ENCODE measurements around the gene COLEC12.

COLEC12 gene

DNA sequence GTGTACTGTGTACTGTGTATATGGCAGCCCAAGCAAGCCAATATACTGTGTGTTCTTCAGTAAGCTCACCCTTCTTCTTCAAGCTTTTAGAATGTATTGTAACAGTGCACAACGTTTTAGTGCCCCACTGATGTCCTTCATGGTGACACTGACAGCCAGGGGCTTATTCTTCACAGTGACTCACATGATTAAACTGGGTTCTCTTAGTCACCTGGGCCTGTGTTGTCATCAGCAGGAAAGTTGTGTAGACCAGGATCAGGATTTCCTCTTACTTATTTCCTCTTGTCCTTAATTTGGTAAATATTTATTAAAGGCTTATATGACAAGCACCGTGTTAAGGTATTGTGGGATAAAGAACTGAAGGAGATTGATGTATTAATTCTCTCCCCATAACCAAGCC is 164.8 kb downstream of the COLEC12 start:
- Histone ChIP-seq H3K4me3 (ENCODE audit: low read depth, low read length) (no peak overlapping the region), H3K27ac (ENCODE audit: extremely low read depth, low read depth, low read length) (no peak overlapping the region), H3K4me1 (ENCODE audit: control insufficient read depth, insufficient read depth, low read length) (no peaks in the 10 kb centered on the region), H3K36me3 (ENCODE audit: control insufficient read depth in 2 of 2, insufficient read depth in 1 of 2, low read length in 2 of 2) (no peaks in the 10 kb centered on the region), H3K9me3 (ENCODE audit: control insufficient read depth, insufficient read depth, low read depth, low read length) (no peaks in the 10 kb centered on the region)
- ChIA-PET CTCF (interaction anchor here (0.6 kb wide), 1 partner anchor 248 kb away, joined by 3 read pairs; no protein-coding TSS in a partner anchor), POLR2A (no interaction called here)
- TF ChIP-seq ZNF792 (tag by site-specific recombination; IDR thresholded peaks at IDR 0.05) (no peak), ZNF654 (tag by site-specific recombination; IDR thresholded peaks at IDR 0.05; ENCODE audit: low read depth) (no peak), ZNF324 (tag by site-specific recombination; IDR thresholded peaks at IDR 0.05) (no peak), ZNF560 (tag by site-specific recombination; IDR thresholded peaks at IDR 0.05; ENCODE audit: borderline replicate concordance) (no peak), ZNF341 (tag by site-specific recombination; IDR thresholded peaks at IDR 0.05; ENCODE audit: low read depth) (no peak), ZNF639 (tag by site-specific recombination; IDR thresholded peaks at IDR 0.05) (no peak), ZNF202 (tag by site-specific recombination; IDR thresholded peaks at IDR 0.05; ENCODE audit: borderline replicate concordance) (no peak), ZNF704 (tag by site-specific recombination; IDR thresholded peaks at IDR 0.05) (no peak), PRDM1 (tag by site-specific recombination; IDR thresholded peaks at IDR 0.05) (no peak), BCL6B (tag by site-specific recombination; IDR thresholded peaks at IDR 0.05) (no peak), ZSCAN18 (tag by site-specific recombination; IDR thresholded peaks at IDR 0.05) (no peak), KLF8 (tag by site-specific recombination; IDR thresholded peaks at IDR 0.05) (no peak), ZBTB20 (tag by site-specific recombination; IDR thresholded peaks at IDR 0.05) (no peak), ZNF16 (tag by site-specific recombination; IDR thresholded peaks at IDR 0.05; ENCODE audit: low read depth) (no peak), SALL2 (tag by site-specific recombination; IDR thresholded peaks at IDR 0.05; ENCODE audit: borderline replicate concordance) (no peak)
- TF ChIP-seq, protein P1, sequence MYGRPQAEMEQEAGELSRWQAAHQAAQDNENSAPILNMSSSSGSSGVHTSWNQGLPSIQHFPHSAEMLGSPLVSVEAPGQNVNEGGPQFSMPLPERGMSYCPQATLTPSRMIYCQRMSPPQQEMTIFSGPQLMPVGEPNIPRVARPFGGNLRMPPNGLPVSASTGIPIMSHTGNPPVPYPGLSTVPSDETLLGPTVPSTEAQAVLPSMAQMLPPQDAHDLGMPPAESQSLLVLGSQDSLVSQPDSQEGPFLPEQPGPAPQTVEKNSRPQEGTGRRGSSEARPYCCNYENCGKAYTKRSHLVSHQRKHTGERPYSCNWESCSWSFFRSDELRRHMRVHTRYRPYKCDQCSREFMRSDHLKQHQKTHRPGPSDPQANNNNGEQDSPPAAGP (tag by site-specific recombination; IDR thresholded peaks at IDR 0.05), result no peak
- TF ChIP-seq, protein P2, sequence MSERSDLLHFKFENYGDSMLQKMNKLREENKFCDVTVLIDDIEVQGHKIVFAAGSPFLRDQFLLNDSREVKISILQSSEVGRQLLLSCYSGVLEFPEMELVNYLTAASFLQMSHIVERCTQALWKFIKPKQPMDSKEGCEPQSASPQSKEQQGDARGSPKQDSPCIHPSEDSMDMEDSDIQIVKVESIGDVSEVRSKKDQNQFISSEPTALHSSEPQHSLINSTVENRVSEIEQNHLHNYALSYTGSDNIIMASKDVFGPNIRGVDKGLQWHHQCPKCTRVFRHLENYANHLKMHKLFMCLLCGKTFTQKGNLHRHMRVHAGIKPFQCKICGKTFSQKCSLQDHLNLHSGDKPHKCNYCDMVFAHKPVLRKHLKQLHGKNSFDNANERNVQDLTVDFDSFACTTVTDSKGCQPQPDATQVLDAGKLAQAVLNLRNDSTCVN (tag by site-specific recombination; optimal IDR thresholded peaks at IDR 0.05), result no peak

DNA sequence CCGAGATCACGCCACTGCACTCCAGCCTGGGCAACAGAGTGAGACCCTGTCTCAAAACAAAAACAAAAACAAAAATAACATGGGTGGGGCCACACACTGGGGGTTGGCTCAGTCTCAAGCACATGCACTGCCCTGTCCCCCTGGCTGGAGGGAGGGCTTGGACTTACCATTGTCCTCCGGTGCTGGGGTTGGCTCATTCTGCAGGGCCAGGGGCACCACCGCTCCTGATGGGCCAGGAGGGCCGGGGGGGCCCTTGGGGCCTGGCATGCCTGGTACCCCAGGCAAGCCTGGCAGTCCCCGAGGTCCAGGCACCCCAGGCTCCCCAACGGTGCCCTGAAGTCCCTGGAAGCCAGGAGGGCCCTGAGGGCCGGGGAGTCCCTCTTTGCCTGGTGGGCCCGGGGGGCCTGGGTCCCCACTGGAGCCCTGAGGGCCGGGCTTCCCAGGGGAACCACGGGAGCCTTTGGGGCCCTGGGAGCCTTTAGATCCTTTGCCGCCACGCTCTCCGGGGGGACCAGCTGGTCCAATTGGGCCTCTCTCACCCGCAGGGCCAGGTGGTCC is 165.8 kb downstream of the COLEC12 start:
- H3K4me1 ChIP-seq (ENCODE audit: control insufficient read depth, insufficient read depth, low read length), result no peaks in the 10 kb centered on the region
- ChIA-PET CTCF (no interaction called here), POLR2A (no interaction called here)
- H3K36me3 ChIP-seq (ENCODE audit: control insufficient read depth in 2 of 2, insufficient read depth in 1 of 2, low read length in 2 of 2), result no peaks in the 10 kb centered on the region; a peak in 1 of 3 replicates
- no peak overlapping the region for H3K4me3 ChIP-seq (ENCODE audit: low read depth, low read length)
- no peak overlapping the region for H3K27ac ChIP-seq (ENCODE audit: extremely low read depth, low read depth, low read length)
- TF ChIP-seq ZNF670 (tag by site-specific recombination; IDR thresholded peaks at IDR 0.05; ENCODE audit: low read depth) (no peak), GLIS2 (tag by site-specific recombination; IDR thresholded peaks at IDR 0.05) (0 out of 2 replicates have a peak, but pooled peaks have one; percentile 6)
- H3K9me3 ChIP-seq (ENCODE audit: control insufficient read depth, insufficient read depth, low read depth, low read length), result no peaks in the 10 kb centered on the region

Measured in HEK293 (cell line).